IPS DF 19.7 (cell line): ENCODE results near the gene ACAA1.

Source experiments
- DNase-seq: peaks from one replicate; pipeline ENCODE4 v3.0.0-alpha.2; 2013; ENCODE audit warnings: low read depth, low spot score

ACAA1 gene

GRCh38 chr3:38154033-38154494 lies 17.1 kb upstream of the ACAA1 start:
- no peak for DNase-seq

GRCh38 chr3:38153221-38153620 lies 16.3 kb upstream of the ACAA1 start:
- no peak for DNase-seq

GRCh38 chr3:38152609-38153008 lies 15.7 kb upstream of the ACAA1 start:
- DNase-seq: no peak

- DNase-seq: no peak
Observed at GRCh38 chr3:38151667-38152265, 14.8 kb upstream of the ACAA1 start.

DNA sequence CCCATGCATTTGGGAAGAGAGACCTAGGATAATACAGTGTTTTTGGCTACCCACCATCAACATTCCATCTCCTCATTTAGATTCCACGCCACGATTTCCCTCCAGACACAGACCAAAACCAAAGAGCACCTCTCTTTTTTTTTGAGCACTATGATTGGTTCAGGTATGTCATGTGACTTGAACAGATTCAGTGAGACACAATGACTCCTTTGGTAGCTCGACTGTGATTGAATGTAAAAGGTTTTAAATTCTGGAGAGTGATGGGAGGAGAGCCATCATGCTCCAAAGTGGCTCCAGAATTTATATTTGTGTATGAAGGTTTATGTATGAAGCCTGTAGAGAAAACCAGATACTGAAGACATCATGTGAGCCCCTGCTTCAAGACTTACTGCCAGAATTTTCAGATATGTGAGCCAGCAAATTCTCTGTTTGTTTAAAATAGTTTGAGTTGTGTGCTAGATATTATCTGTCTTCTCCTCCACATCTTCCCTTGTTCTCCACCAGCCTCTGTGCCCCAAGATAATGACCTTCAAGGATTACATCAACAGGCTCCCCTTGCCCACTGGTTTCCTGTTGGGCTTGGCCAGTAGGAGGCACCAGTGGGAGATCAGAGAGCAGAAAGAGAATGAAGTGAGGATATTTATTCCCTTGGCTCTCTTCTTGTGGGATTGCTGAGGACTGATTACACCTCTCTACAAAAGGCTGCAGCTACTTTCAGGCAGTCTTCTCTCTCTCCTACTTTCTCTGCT lies 14.0 kb upstream of the ACAA1 start:
- no peak for DNase-seq

DNA sequence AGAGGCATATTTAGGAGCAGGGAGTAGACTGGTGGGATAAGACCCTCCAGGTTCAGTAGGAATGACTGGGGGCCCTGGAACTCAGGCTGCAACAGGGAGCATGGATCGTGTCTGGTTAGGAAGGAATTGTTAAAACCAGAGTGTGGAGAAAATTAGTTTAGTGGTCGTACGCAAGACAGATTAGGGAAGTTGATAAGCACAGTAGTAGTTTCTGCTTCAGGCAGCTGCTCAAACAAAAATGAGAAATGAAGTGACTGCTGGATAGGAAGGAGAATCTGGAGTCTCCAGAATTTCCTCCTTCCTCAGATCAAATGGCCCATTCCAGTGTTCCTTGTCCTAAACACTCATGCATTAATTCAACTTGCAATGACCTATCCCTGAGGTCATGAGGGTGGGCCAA lies 12.8 kb upstream of the ACAA1 start:
- no peak for DNase-seq

DNA sequence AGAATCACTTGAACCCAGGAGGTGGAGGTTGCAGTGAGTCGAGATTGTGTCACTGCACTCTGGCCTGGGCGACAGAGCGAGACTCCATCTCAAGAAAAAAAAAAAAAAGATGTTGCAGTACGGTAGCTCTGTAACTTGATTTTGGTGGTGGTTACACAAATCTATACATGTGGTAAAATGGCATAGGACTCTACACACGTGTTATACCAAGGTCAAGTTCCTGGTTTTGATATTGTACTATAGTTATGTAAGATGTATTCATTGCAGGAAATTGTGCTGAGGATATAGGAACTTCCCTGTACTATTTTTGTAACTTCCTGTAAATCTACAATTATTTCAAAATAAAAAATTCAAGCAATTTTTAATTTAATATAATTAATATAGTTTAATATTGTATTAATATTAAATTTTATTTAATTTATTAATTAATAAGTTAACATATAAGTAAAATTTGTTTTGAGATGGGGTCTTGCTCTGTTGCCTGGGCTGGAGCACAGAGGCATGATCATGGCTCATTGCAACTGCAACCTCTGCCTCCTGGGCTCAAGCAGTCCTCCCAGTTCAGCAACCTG lies 11.5 kb upstream of the ACAA1 start:
- no peak for DNase-seq

- DNase-seq: no peak
Observed at GRCh38 chr3:38147421-38147820, 10.5 kb upstream of the ACAA1 start.

DNA sequence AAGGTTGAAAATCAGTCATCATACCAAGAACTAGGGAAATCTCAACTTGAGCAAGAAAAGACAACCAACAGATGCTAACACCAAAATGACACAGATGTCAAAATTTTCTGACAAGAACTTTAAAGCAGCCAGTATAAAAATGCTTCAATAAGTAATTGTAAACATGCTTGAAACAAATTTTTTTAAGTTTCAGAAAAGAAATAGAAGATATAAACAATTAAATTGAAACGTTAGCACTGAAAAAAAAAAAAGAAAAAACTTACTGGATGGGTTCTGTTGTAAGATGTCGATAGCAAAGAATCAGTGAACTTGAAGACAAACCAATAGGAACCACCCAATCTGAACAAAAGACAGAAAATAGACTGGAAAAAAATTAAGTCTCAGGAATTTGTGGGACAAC lies 9.6 kb upstream of the ACAA1 start:
- no peak for DNase-seq

- DNase-seq: no peak
Observed at GRCh38 chr3:38143511-38143910, 6.6 kb upstream of the ACAA1 start.

DNA sequence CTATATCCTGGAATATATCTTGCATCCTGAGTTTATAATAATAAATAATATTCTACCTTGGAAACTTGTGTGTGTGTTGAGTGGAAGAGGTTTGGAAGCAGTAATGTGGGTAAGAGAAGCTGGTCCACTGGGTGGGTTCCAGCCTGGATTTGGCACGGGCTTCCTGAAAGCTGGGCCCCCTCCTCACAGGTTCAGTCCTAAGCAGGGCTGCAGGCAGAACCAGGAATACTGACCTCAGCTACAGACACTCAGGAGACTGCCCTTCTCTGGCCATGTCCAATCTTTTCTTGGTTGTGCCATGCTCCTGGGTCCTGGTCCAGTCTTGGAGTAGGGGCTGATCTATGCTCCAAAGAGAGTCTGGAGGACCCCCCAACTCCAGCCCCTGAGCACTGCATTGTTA lies 6.0 kb upstream of the ACAA1 start:
- DNase-seq: no peak

- DNase-seq: no peak
Observed at GRCh38 chr3:38141952-38142273, 5.0 kb upstream of the ACAA1 start.

GRCh38 chr3:38141173-38141951 lies 4.4 kb upstream of the ACAA1 start:
- no peak for DNase-seq

DNA sequence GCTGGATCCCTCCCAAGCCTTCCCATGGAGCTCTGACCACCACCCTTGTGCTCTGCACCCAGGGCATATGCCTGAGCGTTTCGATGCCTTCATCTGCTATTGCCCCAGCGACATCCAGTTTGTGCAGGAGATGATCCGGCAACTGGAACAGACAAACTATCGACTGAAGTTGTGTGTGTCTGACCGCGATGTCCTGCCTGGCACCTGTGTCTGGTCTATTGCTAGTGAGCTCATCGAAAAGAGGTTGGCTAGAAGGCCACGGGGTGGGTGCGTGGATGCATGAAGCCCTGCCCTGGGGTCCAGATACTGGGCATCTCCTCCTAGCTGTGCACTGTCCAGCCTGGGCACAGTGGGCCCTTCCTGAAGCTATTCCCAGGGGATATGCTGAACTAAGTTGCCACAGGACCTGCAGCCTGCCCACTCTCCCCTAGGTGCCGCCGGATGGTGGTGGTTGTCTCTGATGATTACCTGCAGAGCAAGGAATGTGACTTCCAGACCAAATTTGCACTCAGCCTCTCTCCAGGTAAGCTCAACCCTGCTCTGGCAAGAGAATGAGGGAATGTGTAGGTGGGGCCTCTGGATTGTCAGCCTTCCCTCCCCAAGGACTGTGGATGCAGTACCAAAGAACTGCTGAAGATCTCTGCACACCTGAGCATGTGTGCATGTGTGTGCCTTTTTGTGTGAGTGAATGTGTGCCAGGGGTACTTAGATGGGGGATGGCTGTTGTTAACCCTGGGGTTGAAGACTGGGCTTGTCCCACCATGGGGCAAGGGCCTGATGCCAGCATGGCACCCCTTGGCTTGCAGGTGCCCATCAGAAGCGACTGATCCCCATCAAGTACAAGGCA lies 3.6 kb upstream of the ACAA1 start:
- DNase-seq: no peak

DNA sequence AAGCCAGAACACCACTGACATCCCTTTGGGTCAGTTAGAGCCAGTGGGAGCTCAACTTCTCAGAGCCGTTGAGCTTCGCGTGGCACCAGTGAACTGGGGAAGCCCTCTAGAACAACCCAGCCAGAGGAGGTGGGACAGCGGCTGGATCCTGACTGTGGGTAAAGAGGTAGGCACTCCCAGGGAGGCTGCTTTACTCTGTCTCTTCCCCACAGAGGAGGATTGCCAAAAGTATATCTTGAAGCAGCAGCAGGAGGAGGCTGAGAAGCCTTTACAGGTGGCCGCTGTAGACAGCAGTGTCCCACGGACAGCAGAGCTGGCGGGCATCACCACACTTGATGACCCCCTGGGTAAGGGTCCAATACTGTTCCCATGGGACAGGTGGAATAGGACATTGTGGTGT lies 2.7 kb upstream of the ACAA1 start:
- no peak for DNase-seq

- no peak for DNase-seq
Observed at GRCh38 chr3:38139191-38139590, 2.3 kb upstream of the ACAA1 start.

- DNase-seq: no peak
Observed at GRCh38 chr3:38138349-38139190, 1.6 kb upstream of the ACAA1 start, which contains the start of gene MYD88. Gene MYD88 (plus strand): TSS chr3:38138661. CDS start chr3:38138701, 40 bp downstream.

DNA sequence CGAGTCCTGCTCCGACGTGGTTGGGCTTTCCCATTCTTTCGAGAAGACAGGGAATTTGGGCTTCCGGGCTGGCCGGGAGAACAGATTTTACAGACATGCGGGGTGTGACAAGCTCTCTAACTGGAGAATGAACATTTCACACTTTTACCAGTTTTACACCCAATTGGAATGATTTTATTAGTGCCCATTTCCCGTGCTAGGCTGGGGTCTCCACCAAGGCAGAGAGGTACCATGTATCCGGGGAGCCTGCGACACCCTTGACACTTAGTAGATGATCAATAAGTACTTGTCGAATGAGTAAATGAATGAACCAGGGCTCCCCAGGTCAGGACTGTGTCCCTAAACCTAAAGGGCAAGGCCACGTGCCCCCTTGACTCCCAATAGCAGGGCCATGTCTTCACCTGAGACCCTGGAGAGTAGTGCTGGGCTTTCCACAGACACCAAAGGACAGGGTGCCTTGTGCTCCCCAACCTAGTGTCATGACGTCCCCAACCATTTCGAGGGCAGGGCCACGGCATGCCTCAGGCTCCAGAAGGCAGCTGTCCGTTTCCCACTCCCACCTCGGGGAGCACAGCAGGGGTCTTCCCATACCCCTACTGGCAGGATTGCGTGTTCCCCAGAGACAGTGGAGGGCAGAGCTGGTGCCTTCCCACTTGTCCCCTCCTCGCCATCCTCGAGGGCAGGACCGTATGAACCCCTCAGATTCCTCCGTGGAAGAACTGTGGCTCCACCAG lies 855 bp upstream of the ACAA1 start:
- DNase-seq: no peak

DNA sequence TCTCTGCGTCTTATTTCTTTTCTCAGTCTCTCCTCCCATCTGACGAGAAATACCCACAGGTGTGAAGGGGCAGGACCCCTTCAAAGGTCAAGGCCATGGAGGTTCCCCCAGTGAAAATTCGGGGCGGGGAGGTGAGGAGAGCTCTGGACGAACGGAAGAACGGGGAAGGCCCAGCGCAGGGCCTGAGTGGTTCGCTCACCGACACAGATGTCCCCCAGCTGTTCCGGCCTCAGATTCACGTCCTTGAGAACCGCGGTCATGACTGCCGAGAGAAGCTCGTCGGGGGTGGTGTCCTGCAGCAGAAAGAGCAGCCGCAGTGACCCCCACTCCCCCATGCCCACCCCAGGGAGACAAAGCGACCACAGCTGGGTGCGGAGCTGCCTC lies 542 bp downstream of the ACAA1 start:
- no peak for DNase-seq
